ENCODE results near the gene KLHDC8A. TPM values are rescaled to one million over a fixed set of nuclear protein-coding genes. Genes with fewer than 3 reads are reported as not detected.
A peak's percentile ranks its signal among the peaks of the same experiment; 100 is the strongest.

KLHDC8A gene
- total and polyA plus RNA-seq, 2 experiments from 2014 or later, result 0.71 to 1.2 TPM

DNA sequence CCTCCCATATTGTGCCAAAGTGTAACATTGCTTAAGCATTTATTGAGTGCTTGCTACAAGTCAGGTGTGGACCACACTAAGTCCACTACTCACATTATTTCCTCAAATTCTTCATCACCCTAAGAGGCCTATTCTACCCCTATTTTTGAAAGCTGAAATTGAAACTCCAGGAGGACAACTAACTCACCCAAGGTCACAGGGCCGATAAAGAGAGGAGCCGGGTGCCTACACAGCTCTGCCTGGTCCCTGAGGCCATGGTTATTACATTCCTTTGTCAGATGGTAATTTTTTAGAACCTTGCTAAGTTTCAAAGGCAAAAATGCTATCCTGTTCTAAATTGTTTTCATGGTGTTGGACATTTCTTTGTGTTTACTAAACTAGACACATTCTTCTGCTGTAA is 24.2 kb upstream of the KLHDC8A start:
- Histone ChIP-seq H3K27me3 (no peaks in the 10 kb centered on the region), H3K9me3 (ENCODE audit: low read depth) (no peaks in the 10 kb centered on the region), H3K4me1 (ENCODE audit: low read depth) (peaks cover 20% of the 10 kb centered on the region), H3K4me3 (no peak overlapping the region), H3K36me3 (no peaks in the 10 kb centered on the region), H3K27ac (no peak overlapping the region)
- DNase-seq (ENCODE audit: low read depth in 1 of 2, low spot score in 1 of 2), result no peak
- TF ChIP-seq, protein P1, sequence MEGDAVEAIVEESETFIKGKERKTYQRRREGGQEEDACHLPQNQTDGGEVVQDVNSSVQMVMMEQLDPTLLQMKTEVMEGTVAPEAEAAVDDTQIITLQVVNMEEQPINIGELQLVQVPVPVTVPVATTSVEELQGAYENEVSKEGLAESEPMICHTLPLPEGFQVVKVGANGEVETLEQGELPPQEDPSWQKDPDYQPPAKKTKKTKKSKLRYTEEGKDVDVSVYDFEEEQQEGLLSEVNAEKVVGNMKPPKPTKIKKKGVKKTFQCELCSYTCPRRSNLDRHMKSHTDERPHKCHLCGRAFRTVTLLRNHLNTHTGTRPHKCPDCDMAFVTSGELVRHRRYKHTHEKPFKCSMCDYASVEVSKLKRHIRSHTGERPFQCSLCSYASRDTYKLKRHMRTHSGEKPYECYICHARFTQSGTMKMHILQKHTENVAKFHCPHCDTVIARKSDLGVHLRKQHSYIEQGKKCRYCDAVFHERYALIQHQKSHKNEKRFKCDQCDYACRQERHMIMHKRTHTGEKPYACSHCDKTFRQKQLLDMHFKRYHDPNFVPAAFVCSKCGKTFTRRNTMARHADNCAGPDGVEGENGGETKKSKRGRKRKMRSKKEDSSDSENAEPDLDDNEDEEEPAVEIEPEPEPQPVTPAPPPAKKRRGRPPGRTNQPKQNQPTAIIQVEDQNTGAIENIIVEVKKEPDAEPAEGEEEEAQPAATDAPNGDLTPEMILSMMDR (IDR thresholded peaks at IDR 0.05; ENCODE audit: low read depth, low read length), result no peak

DNA sequence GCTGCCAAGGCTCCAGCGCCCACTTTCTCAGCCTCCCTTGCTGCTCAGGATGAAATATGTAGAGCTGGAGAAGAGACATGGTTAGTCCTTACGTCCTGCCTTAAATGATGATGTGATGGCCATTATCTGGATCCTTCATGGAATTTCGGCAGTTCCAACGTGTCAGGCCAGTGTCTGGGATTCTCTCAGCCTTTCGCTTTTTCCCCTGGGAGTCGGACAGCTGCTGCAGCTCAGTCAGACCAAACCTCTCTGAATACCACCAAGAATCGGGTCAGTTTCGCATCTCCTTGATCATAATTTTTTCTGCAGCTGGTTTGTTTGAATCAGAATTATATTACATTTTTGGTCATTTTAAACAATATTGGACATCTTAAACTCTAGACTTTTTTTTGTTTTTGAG is 22.3 kb upstream of the KLHDC8A start:
- Histone ChIP-seq H3K9me3 (ENCODE audit: low read depth) (no peaks in the 10 kb centered on the region), H3K27ac (no peak overlapping the region), H3K4me3 (no peak overlapping the region), H3K4me1 (ENCODE audit: low read depth) (peaks cover 19% of the 10 kb centered on the region), H3K36me3 (no peaks in the 10 kb centered on the region), H3K27me3 (no peaks in the 10 kb centered on the region)
- DNase-seq (ENCODE audit: low read depth in 1 of 2, low spot score in 1 of 2), result no peak
- TF ChIP-seq, protein P1 (IDR thresholded peaks at IDR 0.05; ENCODE audit: low read depth, low read length), result no peak

DNA sequence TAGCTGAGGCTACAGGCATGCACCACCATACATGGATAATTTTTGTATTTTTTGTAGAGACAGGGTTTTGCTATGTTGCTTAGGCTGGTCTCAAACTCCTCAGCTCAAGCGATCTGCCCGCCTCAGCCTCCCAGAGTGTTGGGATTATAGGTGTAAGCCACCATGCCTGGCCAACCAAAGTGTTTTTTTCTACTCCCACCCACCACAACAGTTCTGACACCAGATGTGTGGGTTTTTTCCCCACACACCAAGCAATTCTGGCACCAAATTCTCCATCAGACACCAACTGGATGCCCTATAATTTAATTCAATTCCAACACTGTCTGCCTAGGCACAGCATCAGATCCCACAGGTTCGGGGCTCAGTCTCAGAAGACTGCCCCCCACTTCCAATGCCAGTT is 20.6 kb upstream of the KLHDC8A start:
- Histone ChIP-seq H3K36me3 (no peaks in the 10 kb centered on the region), H3K4me1 (ENCODE audit: low read depth) (peaks cover 36% of the 10 kb centered on the region), H3K9me3 (ENCODE audit: low read depth) (no peaks in the 10 kb centered on the region), H3K27me3 (no peaks in the 10 kb centered on the region), H3K4me3 (no peak overlapping the region), H3K27ac (no peak overlapping the region)
- DNase-seq (ENCODE audit: low read depth in 1 of 2, low spot score in 1 of 2), result no peak
- TF ChIP-seq, protein P1 (IDR thresholded peaks at IDR 0.05; ENCODE audit: low read depth, low read length), result no peak

DNA sequence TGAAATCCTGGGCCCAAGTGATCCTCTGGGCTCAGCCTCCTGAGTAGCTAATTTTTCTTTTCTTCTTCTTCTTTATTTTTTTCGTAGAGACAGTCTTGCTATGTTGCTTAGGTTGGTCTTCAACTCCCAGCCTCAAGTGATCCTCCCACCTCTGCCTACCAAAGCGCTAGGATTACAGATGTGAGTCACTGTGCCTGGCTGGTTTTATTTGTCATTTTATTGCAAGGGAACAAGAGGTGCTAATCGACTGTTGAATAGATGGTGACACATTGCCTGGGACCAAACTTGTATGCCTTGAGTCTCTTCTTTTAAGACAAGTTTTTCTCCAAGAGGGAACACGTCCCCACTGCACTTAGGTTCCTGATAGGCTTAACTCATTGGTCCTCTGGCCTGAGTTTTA is 20.0 kb upstream of the KLHDC8A start:
- H3K27me3 ChIP-seq, result no peaks in the 10 kb centered on the region
- peaks cover 42% of the 10 kb centered on the region for H3K4me1 ChIP-seq (ENCODE audit: low read depth)
- TF ChIP-seq, protein P1 (IDR thresholded peaks at IDR 0.05; ENCODE audit: low read depth, low read length), result no peak
- no peak for DNase-seq (ENCODE audit: low read depth in 1 of 2, low spot score in 1 of 2)
- no peaks in the 10 kb centered on the region for H3K9me3 ChIP-seq (ENCODE audit: low read depth)
- H3K4me3 ChIP-seq, result no peak overlapping the region
- no peaks in the 10 kb centered on the region for H3K36me3 ChIP-seq
- no peak overlapping the region for H3K27ac ChIP-seq

DNA sequence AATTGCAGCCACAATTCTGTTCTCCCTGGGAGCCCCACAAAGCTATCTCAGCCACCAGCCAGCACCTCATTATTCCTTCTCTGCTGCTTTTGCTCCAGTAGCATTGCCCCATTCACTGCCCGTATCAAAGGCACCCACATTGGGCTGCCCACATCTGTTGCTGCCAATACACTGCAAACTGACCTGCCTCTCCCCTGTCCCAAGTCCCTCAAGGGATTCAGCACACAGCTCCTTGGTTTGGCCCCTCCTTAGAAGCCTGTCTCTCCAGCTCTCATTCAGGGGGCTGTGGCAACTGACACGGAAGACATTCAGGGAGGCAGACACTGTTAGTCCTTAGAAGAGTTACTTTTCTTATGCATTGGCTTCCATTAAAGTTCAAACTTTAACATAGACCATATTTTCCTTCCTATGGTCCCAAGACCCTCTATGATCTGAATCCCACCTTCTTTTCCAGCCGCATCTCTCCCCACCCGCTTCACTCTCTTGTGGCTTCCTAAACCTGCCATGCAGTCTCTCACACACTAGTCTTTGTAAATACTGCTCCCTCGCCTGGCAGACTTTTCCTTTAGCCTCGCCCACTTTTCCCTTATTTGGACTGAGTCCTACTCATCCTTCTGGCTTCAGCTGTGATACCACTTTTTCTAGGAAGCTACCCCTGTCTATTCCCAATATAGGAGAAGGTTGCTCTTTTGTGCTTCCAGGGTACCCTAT is 19.3 kb upstream of the KLHDC8A start:
- H3K4me3 ChIP-seq, result no peak overlapping the region
- peak overlapping the region; percentile 56 for H3K27ac ChIP-seq
- DNase-seq (ENCODE audit: low read depth in 1 of 2, low spot score in 1 of 2), result peak; percentile 63 to 72

More for the DNA sequence above, 19.3 kb upstream of the KLHDC8A start:
- TF ChIP-seq, protein P1 (IDR thresholded peaks at IDR 0.05; ENCODE audit: low read depth, low read length), result no peak
- H3K9me3 ChIP-seq (ENCODE audit: low read depth), result no peaks in the 10 kb centered on the region
- peaks cover 42% of the 10 kb centered on the region for H3K4me1 ChIP-seq (ENCODE audit: low read depth)
- H3K27me3 ChIP-seq, result no peaks in the 10 kb centered on the region
- no peaks in the 10 kb centered on the region for H3K36me3 ChIP-seq

All from cardiac muscle cell (in vitro differentiated cells and primary cell).